ENCODE data around the gene ZNF618. TPM values are rescaled to one million over a fixed set of nuclear protein-coding genes. Genes with fewer than 3 reads are reported as not detected.

Gene ZNF618
- total RNA-seq, 1 donor from 2014 or later: 12.1 TPM

GRCh38 chr9:113945784-113946183, 69.7 kb downstream of the ZNF618 start:
- H3K27me3 ChIP-seq (ENCODE audit: control insufficient read depth, insufficient read depth, low read length): no peaks in the 10 kb centered on the region
- no peak for DNase-seq (ENCODE audit: low read depth)
- peaks cover 1% of the 10 kb centered on the region for H3K36me3 ChIP-seq (ENCODE audit: control insufficient read depth, insufficient read depth, low read length)
- no peak overlapping the region for H3K4me3 ChIP-seq (ENCODE audit: low read depth, low read length)
- no peak for TF ChIP-seq CTCF (IDR thresholded peaks at IDR 0.05; ENCODE audit: insufficient read depth, low read length, poor library complexity, severe bottlenecking)

- Histone ChIP-seq H3K27me3 (ENCODE audit: control insufficient read depth, insufficient read depth, low read length) (no peaks in the 10 kb centered on the region), H3K4me3 (ENCODE audit: low read depth, low read length) (no peak overlapping the region), H3K36me3 (ENCODE audit: control insufficient read depth, insufficient read depth, low read length) (peaks cover 1% of the 10 kb centered on the region)
- TF ChIP-seq CTCF (IDR thresholded peaks at IDR 0.05; ENCODE audit: insufficient read depth, low read length, poor library complexity, severe bottlenecking): no peak
- DNase-seq (ENCODE audit: low read depth): no peak
These were observed 70.5 kb downstream of the ZNF618 start for GRCh38 chr9:113946496-113947115.

GRCh38 chr9:113947941-113948340, 71.8 kb downstream of the ZNF618 start:
- no peak for TF ChIP-seq CTCF (IDR thresholded peaks at IDR 0.05; ENCODE audit: insufficient read depth, low read length, poor library complexity, severe bottlenecking)
- no peak for DNase-seq (ENCODE audit: low read depth)

GRCh38 chr9:113948891-113949570, 72.9 kb downstream of the ZNF618 start:
- DNase-seq (ENCODE audit: low read depth): no peak
- no peak for TF ChIP-seq CTCF (IDR thresholded peaks at IDR 0.05; ENCODE audit: insufficient read depth, low read length, poor library complexity, severe bottlenecking)
- H3K36me3 ChIP-seq (ENCODE audit: control insufficient read depth, insufficient read depth, low read length): peaks cover 1% of the 10 kb centered on the region
- H3K27me3 ChIP-seq (ENCODE audit: control insufficient read depth, insufficient read depth, low read length): no peaks in the 10 kb centered on the region
- no peak overlapping the region for H3K4me3 ChIP-seq (ENCODE audit: low read depth, low read length)

More at GRCh38 chr9:113947941-113948340, 71.8 kb downstream of the ZNF618 start:
- no peak overlapping the region for H3K4me3 ChIP-seq (ENCODE audit: low read depth, low read length)
- no peaks in the 10 kb centered on the region for H3K27me3 ChIP-seq (ENCODE audit: control insufficient read depth, insufficient read depth, low read length)
- peaks cover 1% of the 10 kb centered on the region for H3K36me3 ChIP-seq (ENCODE audit: control insufficient read depth, insufficient read depth, low read length)

- Histone ChIP-seq H3K4me3 (ENCODE audit: low read depth, low read length) (no peak overlapping the region), H3K27me3 (ENCODE audit: control insufficient read depth, insufficient read depth, low read length) (no peaks in the 10 kb centered on the region), H3K36me3 (ENCODE audit: control insufficient read depth, insufficient read depth, low read length) (peaks cover 1% of the 10 kb centered on the region)
- no peak for TF ChIP-seq CTCF (IDR thresholded peaks at IDR 0.05; ENCODE audit: insufficient read depth, low read length, poor library complexity, severe bottlenecking)
- no peak for DNase-seq (ENCODE audit: low read depth)
These were observed 73.5 kb downstream of the ZNF618 start for GRCh38 chr9:113949571-113950078.

All from kidney epithelial cell (primary cell).